Jurkat, Clone E6-1 (cell line): ENCODE results near the gene UTS2R.

Source experiments
- DNase-seq: peaks from one replicate; pipeline ENCODE4 v3.0.0-alpha.2; 2011; ENCODE audit warnings: low read depth, low spot score
- H3K4me3 ChIP-seq: 2 replicates; pipeline ENCODE4 v1.5.1; 2011; ENCODE audit warnings: mild to moderate bottlenecking, low read length, control low read depth, moderate library complexity

Gene UTS2R

GRCh38 chr17:82384051-82384729 lies 12.6 kb downstream of the UTS2R start:
- DNase-seq = no peak
- no peak overlapping the region for H3K4me3 ChIP-seq

- H3K4me3 ChIP-seq = no peak overlapping the region
- DNase-seq = no peak
These were observed 13.3 kb downstream of the UTS2R start for GRCh38 chr17:82384730-82385481.

GRCh38 chr17:82385559-82386254 lies 14.1 kb downstream of the UTS2R start:
- DNase-seq = no peak
- no peak overlapping the region for H3K4me3 ChIP-seq

GRCh38 chr17:82386255-82386831 lies 14.8 kb downstream of the UTS2R start:
- H3K4me3 ChIP-seq = no peak overlapping the region
- DNase-seq = no peak

- no peak for DNase-seq
- no peak overlapping the region for H3K4me3 ChIP-seq
These were observed 15.5 kb downstream of the UTS2R start for GRCh38 chr17:82386881-82387704.

GRCh38 chr17:82387705-82388106 lies 16.1 kb downstream of the UTS2R start:
- no peak overlapping the region for H3K4me3 ChIP-seq
- no peak for DNase-seq

GRCh38 chr17:82388223-82388921 lies 16.8 kb downstream of the UTS2R start:
- no peak overlapping the region for H3K4me3 ChIP-seq
- DNase-seq = no peak

GRCh38 chr17:82388922-82389283 lies 17.3 kb downstream of the UTS2R start:
- no peak for DNase-seq
- H3K4me3 ChIP-seq = no peak overlapping the region

GRCh38 chr17:82389379-82389778 lies 17.8 kb downstream of the UTS2R start:
- no peak for DNase-seq
- no peak overlapping the region for H3K4me3 ChIP-seq

- DNase-seq = no peak
These were observed 18.7 kb downstream of the UTS2R start for GRCh38 chr17:82390015-82390859.

GRCh38 chr17:82390860-82391435 lies 19.4 kb downstream of the UTS2R start:
- no peak overlapping the region for H3K4me3 ChIP-seq

More at GRCh38 chr17:82390015-82390859, 18.7 kb downstream of the UTS2R start:
- no peak overlapping the region for H3K4me3 ChIP-seq

GRCh38 chr17:82391496-82392066 lies 20.0 kb downstream of the UTS2R start:
- no peak for DNase-seq

More at GRCh38 chr17:82390860-82391435, 19.4 kb downstream of the UTS2R start:
- no peak for DNase-seq

GRCh38 chr17:82392209-82392920 lies 20.8 kb downstream of the UTS2R start:
- H3K4me3 ChIP-seq = no peak overlapping the region
- DNase-seq = no peak

More at GRCh38 chr17:82391496-82392066, 20.0 kb downstream of the UTS2R start:
- H3K4me3 ChIP-seq = no peak overlapping the region

GRCh38 chr17:82392941-82393340 lies 21.4 kb downstream of the UTS2R start:
- H3K4me3 ChIP-seq = no peak overlapping the region
- no peak for DNase-seq

GRCh38 chr17:82394278-82394677 lies 22.7 kb downstream of the UTS2R start:
- no peak for DNase-seq
- no peak overlapping the region for H3K4me3 ChIP-seq
